GM18907 (cell line): ENCODE measurements around the gene RPP25L.
"Not testable (repeated sequence)": the region's sequence is repeated elsewhere in the genome, so short reads cannot be mapped to it uniquely, and the experiment has no call there.

Experiments
- ATAC-seq: cut with Tn5 transposase; IDR thresholded peaks from one replicate; pipeline ENCODE4 v1.9.1; 2021; ENCODE audit warnings: mild to moderate bottlenecking, moderate library complexity; ENCODE audit not compliant: unreplicated experiment

The RPP25L gene

GRCh38 chr9:34611811-34612787 is at the start of gene RPP25L:
TSS of gene RPP25L (minus strand) at chr9:34612097. CDS start at chr9:34611296, 801 bp downstream.
- ATAC-seq, result peak; percentile 77

DNA sequence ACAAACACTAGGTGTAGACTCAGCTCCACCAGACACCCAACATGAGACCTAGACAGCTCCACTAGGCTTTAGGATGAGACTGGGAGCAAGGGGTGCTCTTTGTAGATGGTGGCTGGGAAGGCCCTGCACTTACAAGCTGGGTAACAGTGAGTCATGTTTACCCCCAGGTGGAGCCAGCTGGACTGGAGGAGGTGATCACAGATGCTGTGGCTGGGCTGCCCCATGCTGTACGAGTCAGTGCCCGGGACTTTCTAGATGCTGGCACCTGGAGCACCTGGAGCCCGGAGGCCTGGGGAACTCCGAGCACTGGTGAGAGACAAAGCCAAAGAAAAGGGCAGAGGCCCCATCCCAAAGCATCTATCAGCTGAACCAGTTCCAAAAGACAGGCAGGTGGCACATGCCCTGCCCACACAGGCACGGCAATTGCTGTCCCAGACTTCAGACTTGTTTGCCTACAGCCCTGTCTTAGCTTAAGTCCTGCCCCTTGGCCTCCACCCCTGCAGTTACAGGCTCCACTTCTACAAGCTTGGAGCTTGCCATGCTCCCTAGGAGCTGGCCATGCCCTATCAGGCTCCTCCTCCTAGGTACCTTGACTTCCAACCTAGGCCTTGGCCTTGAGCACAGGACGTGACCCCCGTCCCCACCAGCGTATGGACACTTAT is 47.8 kb upstream of the RPP25L start:
- ATAC-seq, result no peak

GRCh38 chr9:34658461-34658860 is 46.6 kb upstream of the RPP25L start:
- ATAC-seq, result no peak

GRCh38 chr9:34656992-34657391 is 45.1 kb upstream of the RPP25L start:
- no peak for ATAC-seq

DNA sequence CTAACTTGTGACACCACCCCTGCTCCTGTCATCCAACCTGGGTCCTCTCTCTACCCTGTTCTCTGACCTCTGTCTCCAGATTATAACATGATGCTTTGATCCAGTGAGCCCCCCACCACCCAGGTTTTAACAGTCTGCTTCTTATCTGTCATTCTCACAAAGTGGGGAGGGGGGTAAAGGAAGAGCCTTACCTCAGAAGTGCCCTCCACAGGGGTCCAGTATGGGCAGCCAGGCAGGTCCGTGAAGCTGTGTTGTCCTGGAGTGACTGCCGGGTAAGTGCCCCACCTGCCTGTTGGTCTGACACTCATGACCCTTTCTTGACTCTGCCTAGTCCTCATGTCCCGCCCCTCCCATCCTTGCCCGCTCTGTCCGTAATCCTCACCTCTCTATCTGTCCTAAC is 43.5 kb upstream of the RPP25L start:
- no peak for ATAC-seq

DNA sequence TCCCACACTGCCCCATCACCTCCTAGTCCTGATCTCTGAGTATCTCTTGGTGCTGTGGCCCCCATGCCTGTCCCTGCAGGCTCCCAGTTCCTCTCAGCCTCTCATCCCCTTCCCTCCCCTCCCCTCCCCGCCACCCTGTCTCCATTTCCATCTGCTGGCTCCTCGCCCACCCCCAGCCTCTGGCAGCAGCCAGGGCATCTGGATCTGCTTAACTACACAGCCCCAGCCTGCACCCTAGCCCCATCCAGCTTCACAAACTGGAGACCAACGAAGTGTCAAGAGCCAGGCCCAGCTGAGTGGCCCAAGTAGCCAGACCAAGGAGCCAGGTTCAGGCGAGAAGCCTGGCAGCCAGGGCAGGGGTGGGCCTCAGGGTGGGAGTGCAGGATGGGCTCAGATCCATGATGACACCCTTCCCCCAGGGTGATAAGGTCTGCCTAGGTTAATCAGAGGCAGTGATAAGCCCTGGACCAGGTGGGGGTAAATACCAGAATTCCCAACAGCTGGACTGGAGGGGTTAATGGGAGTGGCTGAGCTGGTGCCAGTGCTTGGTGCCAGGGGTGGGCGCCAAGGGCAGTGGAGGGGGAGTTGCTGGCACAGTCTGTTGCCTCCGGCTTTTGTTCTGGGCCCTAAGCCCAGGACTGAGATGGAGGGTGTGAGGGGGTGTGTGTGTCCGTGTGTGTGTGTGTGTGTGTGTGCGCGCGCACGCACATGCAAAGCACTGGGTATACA is 42.6 kb upstream of the RPP25L start:
- no peak for ATAC-seq

DNA sequence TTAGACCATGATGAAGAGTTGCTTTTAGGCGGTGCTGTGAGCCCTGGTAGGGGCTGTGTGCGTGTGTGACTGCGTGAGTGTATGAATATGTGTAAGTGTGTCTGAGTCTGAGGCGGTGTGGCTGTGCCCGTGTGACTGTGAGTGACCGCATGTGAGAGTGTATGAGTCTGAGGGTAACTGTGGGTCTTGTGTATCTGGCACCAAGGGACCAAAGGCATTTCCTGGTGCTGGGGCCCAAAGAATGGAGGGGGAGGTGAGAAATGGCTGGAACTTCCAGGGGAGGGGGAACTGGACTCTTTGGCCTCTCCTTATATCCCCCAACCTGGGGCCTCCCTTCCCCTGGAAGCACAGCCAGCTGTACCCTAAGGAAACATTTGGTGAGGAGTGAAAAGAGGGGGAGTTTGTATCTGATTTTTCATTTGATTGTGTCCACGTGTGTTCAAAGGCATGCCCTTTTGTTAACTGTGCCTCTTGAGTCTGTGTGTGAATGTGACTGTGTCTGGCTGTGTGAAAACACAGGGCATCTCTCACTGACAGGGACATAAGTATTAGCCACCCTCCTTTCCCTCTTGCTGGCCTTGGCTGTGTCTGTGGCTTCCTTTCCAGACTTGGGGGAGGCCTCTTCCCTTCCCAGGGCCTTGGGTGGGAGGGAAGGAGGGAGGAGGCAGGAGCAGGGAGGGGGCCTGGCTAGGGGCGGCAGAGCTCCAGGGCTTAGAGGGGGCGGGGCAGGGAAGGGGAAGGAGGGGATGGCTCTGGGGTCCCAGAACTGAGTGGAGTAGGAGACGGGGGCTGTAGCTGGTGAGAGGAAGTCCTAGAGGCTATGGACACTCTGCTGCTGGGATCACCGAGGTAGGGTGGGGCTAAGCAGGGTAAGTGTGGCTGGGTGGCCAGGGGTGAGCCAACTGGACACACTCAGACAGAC is 41.5 kb upstream of the RPP25L start:
- no peak for ATAC-seq

DNA sequence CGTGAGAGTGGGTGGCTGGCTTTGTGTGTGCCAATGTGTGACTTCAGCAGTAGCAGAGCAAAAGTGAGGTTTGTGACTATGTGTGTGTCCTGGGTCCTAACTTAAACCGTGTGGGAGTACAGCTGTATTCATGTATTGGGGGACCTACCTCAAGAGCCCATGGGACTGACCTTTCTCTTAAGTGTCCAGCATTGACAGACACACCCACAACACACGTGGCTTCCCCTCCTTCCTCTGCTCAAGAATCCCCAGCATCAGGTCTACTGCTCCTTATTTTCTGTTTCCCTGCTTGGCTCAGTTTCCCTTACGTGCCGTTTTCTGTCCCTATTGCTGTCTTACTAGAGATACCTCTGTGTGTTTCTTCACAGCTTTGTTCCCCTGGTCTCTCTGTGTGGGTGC is 40.7 kb upstream of the RPP25L start:
- no peak for ATAC-seq

GRCh38 chr9:34651876-34652601 is 40.1 kb upstream of the RPP25L start, which contains the start of gene IL11RA:
TSS of gene IL11RA (plus strand) at chr9:34652185. CDS start at chr9:34655218, 3,033 bp downstream.
- peak; percentile 46 for ATAC-seq

DNA sequence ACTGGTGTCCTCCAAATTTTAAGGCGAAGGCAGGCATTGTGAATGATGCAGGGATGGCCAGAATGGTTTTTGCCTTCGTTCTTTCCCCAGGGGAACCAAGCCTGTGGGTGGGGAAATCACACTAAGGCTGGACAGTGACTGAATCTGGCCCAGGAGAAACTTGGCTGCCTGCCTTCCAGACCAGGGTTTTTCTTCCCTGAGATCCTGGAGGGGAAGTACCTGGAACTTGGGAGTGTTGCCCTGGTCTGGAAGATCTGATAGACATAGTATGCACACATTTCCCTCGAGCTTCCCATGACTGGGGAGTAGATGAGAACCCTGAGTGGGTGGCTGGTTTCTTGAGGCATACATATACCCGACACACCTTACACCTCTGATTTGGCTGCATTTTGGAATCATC is 39.4 kb upstream of the RPP25L start:
- ATAC-seq, result no peak

DNA sequence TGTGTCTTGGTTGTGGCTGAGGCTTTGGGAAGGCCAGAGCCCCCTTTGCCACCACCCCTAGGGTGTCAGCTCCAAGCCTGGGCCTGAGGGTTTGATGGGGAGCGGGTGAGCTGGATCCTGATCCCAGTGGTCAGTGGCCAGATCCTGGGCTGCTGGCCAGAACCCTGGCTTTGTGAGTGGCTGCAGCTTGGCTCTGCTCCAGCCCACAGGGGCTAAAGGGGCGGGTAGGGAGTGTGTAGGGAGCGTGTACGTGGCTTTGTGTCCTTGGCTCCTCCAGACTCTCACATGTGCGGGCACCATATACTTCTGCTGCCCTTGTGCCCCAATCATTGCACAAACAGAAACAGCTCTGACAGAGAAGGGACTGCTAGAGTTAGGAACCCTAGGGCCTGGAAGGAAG is 38.9 kb upstream of the RPP25L start:
- ATAC-seq, result no peak

DNA sequence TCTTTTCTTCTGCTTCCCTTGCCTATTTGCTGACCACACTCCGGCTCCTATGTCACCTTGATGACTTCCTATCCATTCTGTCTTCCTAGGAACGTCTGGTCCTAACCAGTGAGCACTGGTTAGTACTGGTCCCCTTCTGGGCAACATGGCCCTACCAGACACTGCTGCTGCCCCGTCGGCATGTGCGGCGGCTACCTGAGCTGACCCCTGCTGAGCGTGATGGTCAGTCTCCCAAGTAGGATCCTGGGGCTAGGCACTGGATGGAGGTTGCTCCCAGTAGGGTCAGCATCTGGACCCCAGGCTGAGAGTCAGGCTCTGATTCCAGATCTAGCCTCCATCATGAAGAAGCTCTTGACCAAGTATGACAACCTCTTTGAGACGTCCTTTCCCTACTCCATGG is 36.8 kb upstream of the RPP25L start:
- ATAC-seq, result no peak

DNA sequence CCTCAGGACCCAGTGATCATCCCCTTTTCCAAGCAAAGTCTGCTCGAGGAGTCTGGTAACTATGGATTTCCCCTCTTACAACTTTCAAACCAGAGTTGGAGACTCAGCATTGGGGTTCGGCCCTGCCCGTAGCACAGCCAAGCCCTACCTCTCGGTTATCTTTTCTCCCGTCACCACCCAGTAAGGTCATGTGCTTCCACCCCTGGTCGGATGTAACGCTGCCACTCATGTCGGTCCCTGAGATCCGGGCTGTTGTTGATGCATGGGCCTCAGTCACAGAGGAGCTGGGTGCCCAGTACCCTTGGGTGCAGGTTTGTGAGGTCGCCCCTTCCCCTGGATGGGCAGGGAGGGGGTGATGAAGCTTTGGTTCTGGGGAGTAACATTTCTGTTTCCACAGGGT is 35.8 kb upstream of the RPP25L start:
- ATAC-seq, result no peak

GRCh38 chr9:34647084-34647403 is 35.1 kb upstream of the RPP25L start:
- no peak for ATAC-seq

DNA sequence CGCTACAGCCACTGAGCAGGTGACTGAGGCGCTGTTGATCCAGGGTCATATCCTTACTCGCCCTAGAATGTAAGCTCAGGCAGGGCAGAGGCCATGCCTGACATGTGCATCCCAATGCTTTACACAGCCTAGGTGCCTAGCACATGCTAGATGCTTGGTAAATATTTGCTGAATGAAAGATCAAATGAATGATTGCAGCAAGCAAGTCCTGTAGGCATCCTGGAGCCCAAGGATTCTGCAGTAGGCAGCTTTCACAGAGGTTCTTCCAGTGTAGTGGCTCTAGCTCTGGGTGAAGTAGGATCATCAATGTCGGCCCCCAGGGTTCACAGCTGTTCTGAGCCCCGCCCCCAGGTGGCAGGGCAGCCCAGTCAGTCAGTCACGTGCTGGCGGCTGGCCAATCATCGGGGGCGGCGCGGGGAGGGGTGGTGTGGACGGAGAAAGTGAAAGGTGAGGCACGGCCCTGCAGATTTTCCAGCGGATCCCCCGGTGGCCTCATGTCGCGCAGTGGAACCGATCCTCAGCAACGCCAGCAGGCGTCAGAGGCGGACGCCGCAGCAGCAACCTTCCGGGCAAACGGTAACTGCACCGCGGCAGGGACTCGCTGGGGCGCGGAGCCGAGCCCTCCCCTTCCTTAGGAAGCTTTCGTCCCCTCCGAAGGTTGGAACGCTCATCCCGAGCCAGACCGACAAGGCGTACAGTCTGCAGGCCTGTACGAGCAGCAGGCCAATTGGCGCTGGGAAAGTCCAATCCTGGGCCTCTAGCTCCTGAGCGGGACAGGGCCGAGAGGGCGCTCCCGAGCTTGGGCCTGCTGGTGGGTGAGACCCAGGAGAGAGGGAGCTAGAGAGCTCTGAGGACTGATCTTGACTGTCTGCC is 34.5 kb upstream of the RPP25L start, which contains the start of gene GALT:
Gene GALT (plus strand): TSS at position 465 of the 873 bp plus-strand sequence. CDS start 30 bp downstream, at position 495.
- ATAC-seq, result peak; percentile 88

- no peak for ATAC-seq
These were observed 32.9 kb upstream of the RPP25L start for GRCh38 chr9:34644766-34645314.

GRCh38 chr9:34642679-34643078 is 30.8 kb upstream of the RPP25L start:
- no peak for ATAC-seq

- ATAC-seq, result not testable (repeated sequence)
These were observed 27.4 kb upstream of the RPP25L start for GRCh38 chr9:34639322-34639721.

GRCh38 chr9:34638138-34638445 is 26.2 kb upstream of the RPP25L start:
- no peak for ATAC-seq
